ENCODE results near the gene TMEM42. TPM values are rescaled to one million over a fixed set of nuclear protein-coding genes. Genes with fewer than 3 reads are reported as not detected.

The TMEM42 gene
- total and polyA plus RNA-seq, 9 donors = 11.2 to 27.5 (median 14.6) TPM

DNA sequence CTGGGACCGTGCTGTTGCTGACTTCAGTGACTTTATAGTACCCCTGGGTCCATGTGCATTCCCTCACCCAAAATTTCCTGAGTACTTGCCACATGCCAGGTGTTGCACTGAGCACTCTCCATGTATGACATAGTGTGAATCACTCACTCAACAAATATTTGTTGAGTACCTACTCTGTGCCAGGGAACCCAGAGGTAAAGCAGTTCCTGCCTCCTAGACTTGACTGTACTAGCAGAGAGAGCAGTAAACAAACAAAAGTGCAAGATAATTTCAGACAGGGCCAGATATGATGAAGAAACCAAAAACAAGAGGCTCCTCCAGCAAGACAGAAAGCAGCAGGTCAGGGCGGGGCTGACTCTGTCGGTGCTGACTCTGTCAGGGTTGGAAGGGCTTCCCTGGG is 24.8 kb downstream of the TMEM42 start:
- intact Hi-C loops (cut with DNase I) = no loop called here
- 65 to 75% (median 70%) methylated on average over 3 of the region's 3 CpGs for WGBS, 3 donors
- H3K4me1 ChIP-seq (ENCODE audit: insufficient read depth) = no peaks in the 10 kb centered on the region
- no peaks in the 10 kb centered on the region for H3K9me3 ChIP-seq
- no peak for DNase-seq
- no peaks in the 10 kb centered on the region for H3K27me3 ChIP-seq
- no peak for TF ChIP-seq POLR2A (IDR thresholded peaks at IDR 0.05)
- TF ChIP-seq EP300 (IDR thresholded peaks at IDR 0.05) = no peak
- TF ChIP-seq, protein P1, sequence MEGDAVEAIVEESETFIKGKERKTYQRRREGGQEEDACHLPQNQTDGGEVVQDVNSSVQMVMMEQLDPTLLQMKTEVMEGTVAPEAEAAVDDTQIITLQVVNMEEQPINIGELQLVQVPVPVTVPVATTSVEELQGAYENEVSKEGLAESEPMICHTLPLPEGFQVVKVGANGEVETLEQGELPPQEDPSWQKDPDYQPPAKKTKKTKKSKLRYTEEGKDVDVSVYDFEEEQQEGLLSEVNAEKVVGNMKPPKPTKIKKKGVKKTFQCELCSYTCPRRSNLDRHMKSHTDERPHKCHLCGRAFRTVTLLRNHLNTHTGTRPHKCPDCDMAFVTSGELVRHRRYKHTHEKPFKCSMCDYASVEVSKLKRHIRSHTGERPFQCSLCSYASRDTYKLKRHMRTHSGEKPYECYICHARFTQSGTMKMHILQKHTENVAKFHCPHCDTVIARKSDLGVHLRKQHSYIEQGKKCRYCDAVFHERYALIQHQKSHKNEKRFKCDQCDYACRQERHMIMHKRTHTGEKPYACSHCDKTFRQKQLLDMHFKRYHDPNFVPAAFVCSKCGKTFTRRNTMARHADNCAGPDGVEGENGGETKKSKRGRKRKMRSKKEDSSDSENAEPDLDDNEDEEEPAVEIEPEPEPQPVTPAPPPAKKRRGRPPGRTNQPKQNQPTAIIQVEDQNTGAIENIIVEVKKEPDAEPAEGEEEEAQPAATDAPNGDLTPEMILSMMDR (IDR thresholded peaks at IDR 0.05) = no peak
- no peaks in the 10 kb centered on the region for H3K36me3 ChIP-seq
- H3K27ac ChIP-seq = no peak overlapping the region
- no peak overlapping the region for H3K4me3 ChIP-seq

DNA sequence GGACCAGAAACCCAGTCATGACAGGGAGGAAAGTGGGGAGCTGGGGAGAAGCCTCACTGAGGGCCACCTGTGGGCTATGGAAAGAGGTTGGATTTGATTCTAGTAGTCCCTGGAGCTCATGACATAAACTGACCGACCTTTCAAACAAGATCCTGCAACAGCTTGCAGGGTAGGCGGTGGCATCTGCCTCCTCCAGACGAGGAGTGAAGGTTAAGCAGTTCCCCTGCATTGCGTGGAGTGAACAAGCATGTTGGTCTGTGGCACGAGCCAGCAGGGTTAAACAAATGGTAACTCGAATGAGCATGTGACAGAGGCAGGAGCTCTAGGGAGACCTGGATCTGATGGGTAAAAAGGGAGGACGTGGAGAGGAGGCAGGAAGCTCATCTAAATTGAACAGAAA is 25.4 kb downstream of the TMEM42 start:
- TF ChIP-seq EP300 (IDR thresholded peaks at IDR 0.05) (no peak), POLR2A (IDR thresholded peaks at IDR 0.05) (no peak)
- TF ChIP-seq, protein P1 (IDR thresholded peaks at IDR 0.05) = no peak
- DNase-seq = no peak
- Histone ChIP-seq H3K9me3 (no peaks in the 10 kb centered on the region), H3K4me1 (ENCODE audit: insufficient read depth) (no peaks in the 10 kb centered on the region), H3K27ac (no peak overlapping the region), H3K36me3 (no peaks in the 10 kb centered on the region), H3K4me3 (no peak overlapping the region), H3K27me3 (no peaks in the 10 kb centered on the region)
- WGBS, 3 donors = 56 to 66% (median 63%) methylated on average over 7 of the region's 7 CpGs
- intact Hi-C loops (cut with DNase I) = no loop called here

DNA sequence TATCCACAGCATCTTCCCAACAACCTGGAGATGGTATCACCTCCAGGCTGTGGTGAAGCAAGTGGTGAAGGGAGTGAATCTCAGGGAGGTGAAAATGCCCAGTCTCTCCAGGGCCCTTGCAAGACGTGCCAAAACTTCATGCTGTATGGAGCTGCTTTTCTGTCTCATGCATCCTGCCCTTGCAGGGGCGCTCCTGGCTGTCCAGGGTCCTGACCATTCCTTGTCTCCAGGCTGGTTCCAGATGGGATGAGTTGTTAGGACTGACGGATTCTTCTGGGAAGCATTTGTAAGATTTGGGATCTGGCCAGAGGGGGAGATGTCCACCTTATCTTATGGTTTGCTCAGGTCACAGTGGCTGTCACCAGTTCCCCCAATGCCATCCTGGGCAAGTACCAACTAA is 28.5 kb downstream of the TMEM42 start:
- no peak for DNase-seq
- Histone ChIP-seq H3K27me3 (no peaks in the 10 kb centered on the region), H3K4me1 (ENCODE audit: insufficient read depth) (no peaks in the 10 kb centered on the region), H3K27ac (no peak overlapping the region), H3K36me3 (no peaks in the 10 kb centered on the region), H3K9me3 (no peaks in the 10 kb centered on the region), H3K4me3 (no peak overlapping the region)
- intact Hi-C loops (cut with DNase I) = no loop called here
- 30 to 41% (median 33%) methylated on average over 3 of the region's 3 CpGs for WGBS, 3 donors
- TF ChIP-seq EP300 (IDR thresholded peaks at IDR 0.05) (no peak), POLR2A (IDR thresholded peaks at IDR 0.05) (no peak)

DNA sequence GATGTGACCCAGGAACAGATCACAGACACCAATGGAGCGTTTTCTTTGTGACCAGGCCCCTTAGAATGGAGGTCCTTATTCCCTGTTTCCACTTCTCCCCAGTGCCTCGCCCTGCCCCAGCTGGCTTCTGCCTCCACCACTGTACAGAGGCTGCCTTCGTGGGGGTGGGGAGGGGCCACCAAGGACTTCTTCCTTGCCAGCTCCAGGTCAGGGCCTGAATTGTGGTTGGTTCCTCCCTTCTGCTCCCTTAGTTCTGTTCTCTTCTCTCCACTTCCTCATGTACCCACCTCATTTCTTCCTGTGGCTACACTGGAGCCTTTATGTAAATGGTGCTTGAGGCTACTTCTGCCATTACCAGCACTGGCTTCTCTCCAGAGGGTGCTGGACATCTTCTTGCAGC is 29.1 kb downstream of the TMEM42 start:
- 60 to 73% (median 64%) methylated on average over 3 of the region's 3 CpGs for WGBS, 3 donors
- Histone ChIP-seq H3K36me3 (no peaks in the 10 kb centered on the region), H3K9me3 (no peaks in the 10 kb centered on the region), H3K4me1 (ENCODE audit: insufficient read depth) (no peaks in the 10 kb centered on the region), H3K27ac (no peak overlapping the region), H3K4me3 (no peak overlapping the region), H3K27me3 (no peaks in the 10 kb centered on the region)
- TF ChIP-seq, protein P1 (IDR thresholded peaks at IDR 0.05) = no peak
- TF ChIP-seq POLR2A (IDR thresholded peaks at IDR 0.05) (no peak), EP300 (IDR thresholded peaks at IDR 0.05) (no peak)
- intact Hi-C loops (cut with DNase I) = no loop called here
- no peak for DNase-seq

DNA sequence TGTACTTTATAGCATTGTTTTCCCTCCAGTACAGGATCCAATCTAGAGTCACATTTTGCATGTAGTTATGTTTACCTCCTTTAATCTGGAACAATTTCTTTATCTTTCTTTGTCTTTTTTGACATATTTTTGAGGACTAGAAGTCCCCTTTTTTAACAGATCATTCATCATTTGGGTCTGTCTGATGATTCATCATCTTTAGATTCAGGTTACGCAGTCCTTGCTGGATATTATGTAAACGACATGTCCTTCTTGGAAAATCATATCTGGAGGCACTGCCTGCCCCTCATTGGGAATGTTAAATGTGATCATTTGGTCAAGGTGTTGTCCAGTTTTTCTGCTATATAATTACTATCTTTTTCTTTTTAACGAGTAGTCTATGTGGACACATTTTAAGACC is 31.0 kb downstream of the TMEM42 start:
- H3K27me3 ChIP-seq = no peaks in the 10 kb centered on the region
- no peaks in the 10 kb centered on the region for H3K36me3 ChIP-seq
- H3K4me3 ChIP-seq = no peak overlapping the region
- TF ChIP-seq POLR2A (IDR thresholded peaks at IDR 0.05) = no peak
- no peak for TF ChIP-seq EP300 (IDR thresholded peaks at IDR 0.05)
- TF ChIP-seq, protein P1 (IDR thresholded peaks at IDR 0.05) = no peak
- DNase-seq = no peak
- H3K27ac ChIP-seq = no peak overlapping the region
- H3K9me3 ChIP-seq = no peaks in the 10 kb centered on the region
- WGBS, 3 donors = 51 to 70% (median 54%) methylated on average over 3 of the region's 3 CpGs
- no peaks in the 10 kb centered on the region for H3K4me1 ChIP-seq (ENCODE audit: insufficient read depth)
- intact Hi-C loops (cut with DNase I) = no loop called here

Measured in ovary (tissue), 9 donors.